HG02943 (cell line): ENCODE data around the gene RSPH3.

Experiments used
- ATAC-seq: cut with Tn5 transposase; IDR thresholded peaks from one replicate; pipeline ENCODE4 v1.9.1; 2021; ENCODE audit warnings: mild to moderate bottlenecking, low read depth, moderate library complexity; ENCODE audit not compliant: unreplicated experiment

Gene RSPH3

GRCh38 chr6:158939255-158940159, 60.5 kb downstream of the RSPH3 start:
- no peak for ATAC-seq

- ATAC-seq: no peak
These were observed 61.2 kb downstream of the RSPH3 start for GRCh38 chr6:158938811-158939254.

GRCh38 chr6:158938220-158938619, 61.8 kb downstream of the RSPH3 start:
- no peak for ATAC-seq

- no peak for ATAC-seq
These were observed 65.8 kb downstream of the RSPH3 start for GRCh38 chr6:158934157-158934556.

GRCh38 chr6:158933079-158933595, 66.9 kb downstream of the RSPH3 start:
- no peak for ATAC-seq

- ATAC-seq: no peak
These were observed 71.9 kb downstream of the RSPH3 start for GRCh38 chr6:158928068-158928467.

GRCh38 chr6:158926414-158926813, 73.6 kb downstream of the RSPH3 start:
- no peak for ATAC-seq

GRCh38 chr6:158924499-158925455, 75.2 kb downstream of the RSPH3 start:
- ATAC-seq: no peak

GRCh38 chr6:158923805-158924498, 76.0 kb downstream of the RSPH3 start:
- no peak for ATAC-seq
